Ascending aorta (tissue), 2 donors: Measurements from ENCODE around the gene KCNQ1. TPM values are rescaled to one million over a fixed set of nuclear protein-coding genes. Genes with fewer than 3 reads are reported as not detected.

Source experiments
- DNase-seq, 2 donors: peaks; one replicate each; pipeline ENCODE4 v3.0.0-alpha.2; 2019; ENCODE audit warnings: low spot score in 2 of 2
- H3K27ac ChIP-seq, 2 donors: fragments of 200-600 bp; sonication (generic); one replicate each; pipeline ENCODE4 v1.5.1; 2016 to 2017; ENCODE audit warnings: mild to moderate bottlenecking in 1 of 2
- H3K27me3 ChIP-seq: fragments of 200-600 bp; sonication (generic); one replicate; pipeline ENCODE4 v1.5.1; 2017
- H3K36me3 ChIP-seq, 2 donors: fragments of 200-600 bp; sonication (generic); one replicate each; pipeline ENCODE4 v1.5.1; 2016
- H3K4me1 ChIP-seq, 2 donors: fragments of 200-600 bp; sonication (generic); one replicate each; pipeline ENCODE4 v1.5.1; 2016 to 2017; ENCODE audit warnings: mild to moderate bottlenecking in 1 of 2
- H3K4me3 ChIP-seq, 2 donors: fragments of 200-600 bp; sonication (generic); one replicate each; pipeline ENCODE4 v1.5.1; 2016 to 2017; ENCODE audit warnings: mild to moderate bottlenecking in 1 of 2
- H3K9me3 ChIP-seq, 2 donors: fragments of 200-600 bp; sonication (generic); one replicate each; pipeline ENCODE4 v1.5.1; 2016
- intact Hi-C: fragments of 100-400 bp; cut with DNase I; formaldehyde crosslinking; loops from one replicate; pipeline ENCODE4 v1.15.1; 2023
- total RNA-seq: library from RNA; depleted of rRNA; stranded (reverse); fragments of >200 nt; gene quantifications from one replicate; pipeline ENCODE4 v1.1.0, GENCODE V29; 2016
- TF ChIP-seq, protein P1 (sequence below), 3 experiments: fragments of 200-600 bp in 2 of 3; fragments of 450-650 bp in 1 of 3; sonication (generic) in 2 of 3; IDR thresholded peaks; one replicate each; pipeline ENCODE4 v1.5.1; 2016 to 2019; ENCODE audit warnings: antibody characterized with exemption in 3 of 3, mild to moderate bottlenecking in 1 of 3, moderate library complexity in 1 of 3

Gene KCNQ1
- total RNA-seq, 1 donor from 2014 or later: 2.3 TPM

DNA sequence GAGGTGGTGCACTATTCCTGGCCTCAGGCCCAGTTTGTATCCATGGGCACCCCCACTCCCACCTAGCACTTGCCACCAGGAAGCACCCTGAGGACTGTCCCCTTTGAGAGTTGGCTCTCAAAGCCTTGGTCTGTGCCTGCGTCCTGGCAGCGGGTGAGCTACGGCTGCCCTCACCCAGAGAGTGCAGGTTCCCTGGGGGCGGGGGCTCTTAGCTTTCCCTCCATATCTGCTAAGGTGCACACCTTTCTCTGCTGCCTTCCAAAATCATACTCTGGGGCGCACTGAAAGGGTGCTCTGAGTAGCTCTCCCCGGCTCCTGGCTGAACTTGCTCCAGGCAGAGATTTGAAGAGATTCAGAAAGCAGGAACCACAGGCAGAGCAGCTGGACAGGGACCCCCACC lies 7.1 kb downstream of the KCNQ1 start:
- Histone ChIP-seq H3K36me3 (no peaks in the 10 kb centered on the region), H3K27me3 (no peaks in the 10 kb centered on the region), H3K9me3 (no peaks in the 10 kb centered on the region), H3K4me1 (no peaks in the 10 kb centered on the region), H3K27ac (no peak overlapping the region), H3K4me3 (no peak overlapping the region)
- DNase-seq: no peak
- intact Hi-C loops: no loop called here
- TF ChIP-seq, protein P1, sequence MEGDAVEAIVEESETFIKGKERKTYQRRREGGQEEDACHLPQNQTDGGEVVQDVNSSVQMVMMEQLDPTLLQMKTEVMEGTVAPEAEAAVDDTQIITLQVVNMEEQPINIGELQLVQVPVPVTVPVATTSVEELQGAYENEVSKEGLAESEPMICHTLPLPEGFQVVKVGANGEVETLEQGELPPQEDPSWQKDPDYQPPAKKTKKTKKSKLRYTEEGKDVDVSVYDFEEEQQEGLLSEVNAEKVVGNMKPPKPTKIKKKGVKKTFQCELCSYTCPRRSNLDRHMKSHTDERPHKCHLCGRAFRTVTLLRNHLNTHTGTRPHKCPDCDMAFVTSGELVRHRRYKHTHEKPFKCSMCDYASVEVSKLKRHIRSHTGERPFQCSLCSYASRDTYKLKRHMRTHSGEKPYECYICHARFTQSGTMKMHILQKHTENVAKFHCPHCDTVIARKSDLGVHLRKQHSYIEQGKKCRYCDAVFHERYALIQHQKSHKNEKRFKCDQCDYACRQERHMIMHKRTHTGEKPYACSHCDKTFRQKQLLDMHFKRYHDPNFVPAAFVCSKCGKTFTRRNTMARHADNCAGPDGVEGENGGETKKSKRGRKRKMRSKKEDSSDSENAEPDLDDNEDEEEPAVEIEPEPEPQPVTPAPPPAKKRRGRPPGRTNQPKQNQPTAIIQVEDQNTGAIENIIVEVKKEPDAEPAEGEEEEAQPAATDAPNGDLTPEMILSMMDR (IDR thresholded peaks at IDR 0.05): no peak

DNA sequence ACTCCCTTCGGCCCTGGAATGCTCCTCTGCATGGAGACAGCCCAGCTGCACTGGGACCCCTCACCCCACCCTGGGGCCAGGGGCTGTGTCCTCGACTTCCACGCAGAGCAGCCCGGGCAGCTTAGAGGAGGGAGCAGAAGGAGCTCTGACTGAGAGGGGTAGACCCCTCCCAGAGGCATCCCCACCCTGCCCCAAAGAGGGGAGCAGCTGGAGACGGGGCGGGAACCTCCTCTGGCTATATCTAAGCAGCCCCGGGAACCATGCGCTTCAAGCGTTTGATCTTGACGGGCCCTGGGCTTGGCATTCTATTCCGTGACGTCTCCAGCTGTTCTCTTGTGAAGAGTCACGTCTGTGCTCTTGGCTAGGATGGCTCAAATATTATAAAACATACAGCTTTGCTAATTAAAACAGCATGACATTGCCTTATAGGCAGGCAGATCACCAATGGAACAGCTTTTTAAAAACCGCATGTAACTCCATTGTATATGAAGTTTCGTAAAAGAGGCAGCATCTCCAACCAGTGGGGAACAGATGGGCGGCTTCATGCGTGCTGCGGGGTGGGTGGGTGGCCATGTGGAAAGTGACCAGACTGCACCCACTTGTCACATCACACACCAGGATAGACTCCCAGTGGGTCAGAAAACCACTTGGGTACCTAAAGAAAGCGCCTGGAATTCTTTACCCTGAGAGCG lies 7.7 kb downstream of the KCNQ1 start:
- no peaks in the 10 kb centered on the region for H3K36me3 ChIP-seq
- no peaks in the 10 kb centered on the region for H3K27me3 ChIP-seq
- no peak overlapping the region for H3K4me3 ChIP-seq
- H3K4me1 ChIP-seq: no peaks in the 10 kb centered on the region
- no peak overlapping the region for H3K27ac ChIP-seq
- H3K9me3 ChIP-seq: no peaks in the 10 kb centered on the region
- intact Hi-C loops: no loop called here
- DNase-seq: no peak
- TF ChIP-seq, protein P1 (IDR thresholded peaks at IDR 0.05): no peak

DNA sequence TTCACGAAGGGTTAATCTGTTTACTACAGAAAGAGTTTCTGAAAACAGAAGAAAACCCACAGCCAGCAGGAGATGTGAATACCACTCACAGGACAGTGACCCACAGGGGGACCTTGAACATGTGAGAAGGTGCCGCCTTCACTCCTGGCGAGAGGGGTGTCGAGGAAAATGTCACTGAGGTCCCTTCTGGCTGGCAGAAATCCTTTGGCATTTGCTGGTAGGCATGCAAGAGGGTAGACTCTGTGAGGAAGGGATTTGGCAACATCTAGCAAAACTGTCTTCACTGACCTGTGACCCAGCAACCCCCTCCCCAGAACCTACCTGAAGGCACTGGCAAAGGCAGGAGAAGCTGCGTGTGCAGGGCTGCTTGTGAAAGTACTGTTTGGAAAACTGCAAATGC lies 8.6 kb downstream of the KCNQ1 start:
- H3K9me3 ChIP-seq: no peaks in the 10 kb centered on the region
- no peak overlapping the region for H3K27ac ChIP-seq
- no peak overlapping the region for H3K4me3 ChIP-seq
- no peaks in the 10 kb centered on the region for H3K27me3 ChIP-seq
- TF ChIP-seq, protein P1 (IDR thresholded peaks at IDR 0.05): no peak
- no peak for DNase-seq
- no peaks in the 10 kb centered on the region for H3K4me1 ChIP-seq
- intact Hi-C loops: no loop called here
- H3K36me3 ChIP-seq: no peaks in the 10 kb centered on the region

DNA sequence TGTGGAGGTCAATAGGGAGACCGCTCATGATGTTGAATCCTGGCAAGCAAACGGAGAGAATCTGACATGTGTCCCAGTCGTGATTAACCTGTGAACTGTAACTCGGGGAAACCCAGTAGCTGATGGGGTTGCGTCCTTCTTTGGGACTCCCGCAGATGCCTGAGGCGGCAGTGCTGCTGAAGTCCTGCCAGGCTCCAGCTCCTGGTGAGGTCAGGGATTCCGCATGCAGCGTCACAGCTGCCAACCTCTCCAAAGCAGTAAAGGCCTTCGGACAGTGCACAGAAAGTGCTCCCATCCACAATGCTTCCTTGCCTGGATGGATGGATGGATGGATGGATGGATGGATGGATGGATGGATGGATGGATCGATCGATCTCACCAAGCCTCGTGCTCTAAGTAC lies 13.5 kb downstream of the KCNQ1 start:
- DNase-seq: peak in 1 of 2 donors; percentile 54
- TF ChIP-seq, protein P1 (IDR thresholded peaks at IDR 0.05): no peak
- no peaks in the 10 kb centered on the region for H3K36me3 ChIP-seq
- intact Hi-C loops: no loop called here
- no peaks in the 10 kb centered on the region for H3K9me3 ChIP-seq
- no peak overlapping the region for H3K4me3 ChIP-seq
- no peaks in the 10 kb centered on the region for H3K4me1 ChIP-seq
- no peaks in the 10 kb centered on the region for H3K27me3 ChIP-seq
- H3K27ac ChIP-seq: no peak overlapping the region

DNA sequence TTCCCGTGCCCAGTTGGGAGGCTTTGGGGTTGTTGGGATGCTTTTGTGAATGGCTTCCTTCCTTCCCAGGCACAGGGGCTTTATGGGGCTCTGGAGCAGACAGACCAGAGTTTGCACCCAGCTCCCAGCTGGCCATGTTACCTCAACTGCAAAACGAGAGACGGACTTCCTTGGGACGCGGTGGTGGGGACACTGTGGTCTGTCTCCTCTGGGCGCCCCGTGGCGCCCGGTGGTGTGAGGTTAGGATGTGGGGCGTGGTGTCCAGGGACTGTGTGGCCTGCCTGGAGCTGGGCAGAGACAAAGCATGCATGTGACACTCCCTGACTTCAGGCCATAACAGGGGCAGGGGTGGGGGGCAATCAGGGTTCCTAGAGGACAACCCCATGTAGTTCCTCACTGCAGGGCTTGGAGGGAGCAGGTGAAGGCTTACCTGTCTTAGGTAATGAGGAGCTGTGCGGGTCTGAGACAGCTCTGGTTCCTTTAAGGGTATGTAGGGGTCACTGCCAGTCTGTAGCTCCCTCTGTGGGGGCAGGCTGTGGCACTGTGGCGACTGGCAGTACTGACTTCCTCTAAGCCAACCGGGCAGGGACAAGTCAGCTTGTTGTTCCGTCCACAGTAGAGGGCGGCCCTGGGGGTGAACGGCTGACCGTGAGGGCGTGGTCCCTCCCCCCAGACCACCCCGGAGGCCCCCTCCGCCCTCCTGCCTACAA lies 14.4 kb downstream of the KCNQ1 start:
- peak in 1 of 2 donors; percentile 60 for DNase-seq
- no peaks in the 10 kb centered on the region for H3K9me3 ChIP-seq
- TF ChIP-seq, protein P1 (IDR thresholded peaks at IDR 0.05): no peak
- no peaks in the 10 kb centered on the region for H3K27me3 ChIP-seq
- no peak overlapping the region for H3K27ac ChIP-seq
- no peaks in the 10 kb centered on the region for H3K4me1 ChIP-seq
- intact Hi-C loops: no loop called here
- H3K36me3 ChIP-seq: no peaks in the 10 kb centered on the region
- H3K4me3 ChIP-seq: no peak overlapping the region
